NCI-H1048 (cell line): ENCODE results near the gene PCNX2.
"Not testable (repeated sequence)": the region's sequence is repeated elsewhere in the genome, so short reads cannot be mapped to it uniquely, and the experiment has no call there.

Experiments
- DNase-seq: peaks from one replicate; lab custom pipeline; 2025; lab: John Stamatoyannopoulos, UW

The PCNX2 gene

DNA sequence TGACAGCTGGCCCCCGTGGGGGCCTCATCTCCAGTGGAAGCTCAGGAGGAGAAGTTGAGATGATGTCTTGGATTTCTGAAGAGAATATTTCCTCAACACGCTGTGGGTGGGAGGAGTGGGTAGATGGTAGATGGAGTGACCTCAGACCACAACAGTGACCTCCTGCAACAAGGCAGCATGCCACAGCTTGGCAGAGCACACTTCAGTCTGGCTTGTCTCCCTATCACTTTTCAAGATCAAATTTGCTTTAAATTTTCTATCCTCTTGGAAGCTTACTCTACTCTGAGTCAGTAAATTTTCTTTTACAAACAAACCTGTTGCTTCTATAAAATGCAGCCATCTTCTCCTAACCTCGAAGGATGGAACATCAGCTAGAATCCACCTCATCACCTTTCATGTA is 285.4 kb downstream of the PCNX2 start:
- DNase-seq: no peak

DNA sequence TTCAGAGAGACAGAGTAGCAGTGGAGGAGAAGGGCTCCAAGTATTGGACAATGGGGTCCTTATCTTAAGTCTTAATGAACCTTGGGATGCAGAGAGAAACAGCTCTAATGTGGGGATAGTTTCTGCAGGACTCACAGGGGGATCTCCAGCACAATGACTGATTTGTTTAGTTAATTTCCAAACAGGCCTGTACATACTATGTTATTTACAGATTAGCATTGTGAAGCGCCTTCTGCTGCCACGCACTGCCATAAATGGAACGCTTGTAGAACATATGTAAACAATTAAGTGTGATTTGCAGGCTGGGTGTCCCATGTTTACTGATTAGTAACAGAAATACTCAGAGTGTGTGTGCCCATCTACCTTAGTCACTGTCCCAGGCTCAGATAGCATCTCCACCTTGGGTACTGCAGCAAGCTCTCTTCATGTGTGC is 289.0 kb downstream of the PCNX2 start:
- peak; percentile 55 for DNase-seq

DNA sequence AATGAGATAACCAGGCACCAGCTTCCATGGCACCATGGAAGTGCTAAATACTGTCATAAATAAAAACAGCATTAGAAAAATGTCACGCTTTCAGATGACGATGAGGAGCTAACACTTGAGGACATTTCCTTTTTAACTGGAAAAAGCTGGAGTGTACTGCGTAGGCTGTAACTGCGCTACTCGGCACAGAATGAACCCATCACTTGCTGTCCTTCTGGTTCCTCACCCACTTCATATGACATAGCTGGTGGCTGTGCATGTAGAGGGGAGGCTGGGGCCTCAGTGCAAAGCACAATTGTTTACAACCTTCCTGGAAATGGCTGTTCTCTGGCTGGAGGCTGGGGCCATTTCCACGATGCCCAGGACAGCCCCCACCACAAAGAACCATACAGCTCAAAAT is 289.4 kb downstream of the PCNX2 start:
- no peak for DNase-seq

DNA sequence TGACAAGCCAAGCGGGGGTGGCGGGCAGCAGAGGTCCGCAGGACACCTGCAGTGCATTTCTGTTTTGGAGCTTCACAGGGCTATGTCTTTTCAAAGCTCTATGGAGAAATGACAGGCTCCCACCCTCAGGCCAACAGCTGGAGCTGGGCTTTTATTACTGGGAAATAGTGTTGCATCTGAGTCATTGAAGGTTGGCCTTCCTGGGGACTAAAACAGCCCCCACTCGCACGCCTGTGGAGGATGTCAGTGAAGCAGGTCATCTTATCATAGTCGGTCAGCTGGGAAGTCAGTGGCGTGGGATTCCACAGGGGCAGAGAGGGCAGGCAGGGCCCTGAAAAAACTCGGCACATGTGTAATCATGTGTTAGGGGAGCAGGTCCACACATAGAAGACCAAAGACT is 289.8 kb downstream of the PCNX2 start:
- DNase-seq: no peak

DNA sequence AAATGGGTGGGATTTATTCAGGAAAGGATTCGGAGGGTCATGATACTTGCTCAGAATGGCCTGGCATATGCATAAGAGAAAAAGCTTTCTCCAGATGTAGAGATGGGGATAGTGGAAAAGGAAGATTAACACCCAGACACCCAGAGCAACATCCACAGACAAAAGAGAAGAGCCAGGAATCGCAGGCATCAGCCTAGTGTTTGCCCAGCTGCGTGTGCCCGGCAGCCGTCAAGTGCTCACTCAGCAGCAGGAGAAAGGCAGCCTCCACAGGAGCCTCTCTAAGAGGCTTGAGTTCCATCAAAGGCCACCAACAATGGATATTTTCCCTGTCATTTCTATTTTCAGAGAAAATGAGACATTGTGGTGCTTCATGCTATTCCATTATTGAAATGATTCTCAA is 290.4 kb downstream of the PCNX2 start:
- no peak for DNase-seq

DNA sequence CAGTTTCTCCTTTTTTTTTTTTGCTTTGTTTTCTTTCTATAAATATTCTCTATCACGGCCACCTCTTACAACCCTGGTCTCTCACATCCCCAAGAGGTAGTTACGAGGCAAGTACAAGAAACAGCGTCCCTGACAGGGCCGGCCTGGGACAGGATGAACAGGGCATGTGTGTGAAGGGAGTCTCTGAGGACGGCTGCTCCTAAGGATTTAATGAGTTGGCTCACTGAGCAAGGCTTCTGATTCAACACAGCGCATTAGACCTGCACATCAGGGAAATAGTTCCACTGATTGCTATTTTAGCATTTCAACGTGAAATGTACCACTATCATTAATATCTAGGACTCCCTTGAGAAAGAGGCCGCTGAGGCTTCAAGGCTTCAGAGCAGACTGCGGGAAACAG is 291.1 kb downstream of the PCNX2 start:
- DNase-seq: no peak

DNA sequence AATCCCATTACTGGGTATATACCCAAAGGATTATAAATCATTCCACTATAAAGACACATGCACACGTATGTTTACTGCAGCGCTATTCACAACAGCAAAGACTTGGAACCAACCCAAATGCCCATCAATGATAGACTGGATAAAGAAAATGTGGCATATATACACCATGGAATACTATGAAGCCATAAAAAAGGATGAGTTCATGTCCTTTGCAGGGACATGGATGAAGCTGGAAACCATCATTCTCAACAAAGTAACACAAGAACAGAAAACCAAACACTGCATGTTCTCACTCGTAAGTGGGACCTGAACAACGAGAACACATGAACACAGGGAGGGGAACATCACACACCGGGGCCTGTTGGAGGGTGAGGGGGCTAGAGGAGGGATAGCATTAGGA is 291.9 kb downstream of the PCNX2 start:
- DNase-seq: not testable (repeated sequence)

DNA sequence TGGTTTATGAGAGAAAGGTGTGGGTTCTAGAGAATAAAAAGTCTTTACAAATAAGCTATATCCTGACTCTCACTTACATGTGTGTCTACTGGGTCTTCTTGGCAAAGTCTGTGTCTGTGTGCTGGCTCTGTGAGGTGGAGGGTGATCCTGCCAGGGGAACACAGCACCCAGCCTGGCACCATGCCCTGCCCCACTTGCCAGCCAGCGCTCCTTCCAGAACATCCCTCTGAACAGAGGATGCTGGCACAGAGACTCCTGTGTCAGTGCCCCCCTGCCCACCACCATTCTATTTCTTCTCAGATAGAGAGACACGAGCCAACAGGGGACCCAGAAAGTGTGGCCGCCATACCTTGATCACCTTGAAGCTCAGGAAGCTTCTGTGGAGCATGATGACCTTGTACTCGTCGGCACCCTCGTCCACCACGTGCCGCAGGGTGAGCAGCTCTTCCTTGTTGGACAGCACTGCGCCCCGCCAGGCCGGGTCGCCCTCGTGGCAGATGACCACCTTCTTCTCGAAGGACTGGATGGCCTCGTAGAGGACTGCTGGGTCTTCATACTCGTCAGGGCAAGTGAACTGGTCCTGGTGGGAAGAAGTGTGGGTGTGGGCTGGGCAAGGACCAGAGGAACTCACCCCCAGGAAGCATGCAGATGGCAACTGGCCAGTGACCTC is 295.4 kb downstream of the PCNX2 start:
- no peak for DNase-seq

DNA sequence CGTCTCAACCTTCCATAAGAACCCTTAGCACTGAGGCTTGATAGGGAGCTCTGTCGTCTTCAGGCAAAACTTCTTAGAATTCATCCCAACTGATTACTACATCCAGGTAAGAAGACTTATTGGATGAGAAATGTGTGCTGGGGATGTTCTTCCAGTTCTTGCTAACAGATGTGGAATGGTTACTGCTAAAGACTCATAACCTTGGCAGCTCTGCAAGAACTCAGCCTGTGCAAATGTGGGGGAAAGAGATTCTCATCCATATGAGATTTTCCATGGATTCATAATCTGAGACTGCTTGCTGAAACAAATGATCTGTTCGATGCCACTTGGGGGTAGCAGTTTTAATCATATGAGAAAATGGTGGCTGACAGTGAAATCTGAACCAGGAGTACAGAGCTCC is 296.9 kb downstream of the PCNX2 start:
- DNase-seq: no peak

DNA sequence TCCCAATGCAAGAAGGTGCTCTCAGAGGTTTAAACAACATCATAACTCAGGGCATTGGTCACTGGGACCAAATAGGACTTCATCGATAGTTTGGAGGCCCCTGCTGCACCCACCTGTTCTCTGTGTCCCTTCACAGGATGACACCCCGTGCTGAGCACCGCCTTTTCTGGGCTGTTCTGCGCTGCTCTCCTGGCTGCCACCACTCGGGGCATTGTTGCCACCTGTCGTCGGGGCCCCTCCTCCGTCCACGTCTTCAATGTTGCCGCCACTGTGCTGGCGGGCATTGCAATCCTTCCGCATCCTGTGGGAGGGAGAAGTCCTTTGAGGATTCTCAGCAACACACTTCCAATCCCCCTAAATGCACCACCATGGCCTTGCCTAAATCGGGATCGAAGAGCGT is 297.4 kb downstream of the PCNX2 start:
- DNase-seq: no peak

DNA sequence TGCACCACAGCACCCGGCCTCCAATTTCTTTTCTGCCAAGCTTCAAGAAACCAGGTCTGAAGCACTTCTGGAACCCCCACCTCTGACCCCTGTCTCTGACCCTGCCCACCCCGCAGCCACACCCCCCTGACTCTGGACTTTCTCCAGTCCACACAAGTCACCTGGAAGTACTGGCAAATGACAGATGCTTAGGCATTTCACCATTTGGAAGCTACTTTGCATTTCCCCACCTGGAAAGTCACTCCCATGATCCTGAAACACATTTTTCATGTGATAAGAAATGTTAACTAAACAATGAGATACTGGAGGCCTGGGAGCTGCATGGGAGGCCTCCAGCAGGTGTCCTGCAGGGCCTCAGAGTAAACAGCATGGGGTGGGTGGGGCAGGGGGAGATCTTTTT is 299.4 kb downstream of the PCNX2 start:
- DNase-seq: no peak

DNA sequence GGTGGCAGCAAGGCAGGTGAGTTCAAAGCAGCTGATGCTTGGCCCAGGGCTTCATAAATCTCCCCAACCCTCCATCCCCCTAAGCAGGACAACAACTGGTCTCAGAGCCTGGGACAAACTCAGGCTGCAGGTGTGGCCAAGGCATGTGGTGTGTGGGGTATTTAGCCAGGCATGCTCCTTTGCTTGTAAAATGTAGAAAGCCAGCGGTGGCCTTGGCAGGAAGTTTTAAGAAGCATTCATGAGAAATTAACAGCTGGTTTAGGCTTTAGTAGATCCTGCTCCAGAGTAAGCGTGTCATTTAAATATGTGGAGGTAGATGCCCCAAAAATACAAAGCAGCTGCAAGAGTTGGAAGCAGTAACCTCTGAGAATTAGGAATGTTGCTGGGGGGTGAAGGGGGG is 300.3 kb downstream of the PCNX2 start:
- DNase-seq: no peak

DNA sequence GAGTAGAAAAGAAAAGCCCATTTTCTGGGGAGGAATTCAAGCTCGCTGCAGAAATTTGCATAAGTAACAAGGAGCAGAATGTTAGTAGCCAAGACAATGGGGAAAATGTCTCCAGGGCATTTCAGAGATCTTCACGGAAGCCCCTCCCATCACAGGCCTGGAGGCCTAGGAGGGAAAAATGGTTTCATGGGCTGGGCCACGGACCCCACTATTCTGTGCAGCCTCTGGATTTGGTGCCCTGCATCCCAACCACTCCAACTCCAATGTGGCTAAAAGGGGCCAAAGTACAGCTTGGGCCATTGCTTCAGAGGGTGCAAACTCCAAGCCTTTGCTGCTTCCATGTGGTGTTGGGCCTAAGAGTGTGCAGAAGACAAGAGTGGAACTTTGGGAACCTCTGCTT is 302.0 kb downstream of the PCNX2 start:
- no peak for DNase-seq

DNA sequence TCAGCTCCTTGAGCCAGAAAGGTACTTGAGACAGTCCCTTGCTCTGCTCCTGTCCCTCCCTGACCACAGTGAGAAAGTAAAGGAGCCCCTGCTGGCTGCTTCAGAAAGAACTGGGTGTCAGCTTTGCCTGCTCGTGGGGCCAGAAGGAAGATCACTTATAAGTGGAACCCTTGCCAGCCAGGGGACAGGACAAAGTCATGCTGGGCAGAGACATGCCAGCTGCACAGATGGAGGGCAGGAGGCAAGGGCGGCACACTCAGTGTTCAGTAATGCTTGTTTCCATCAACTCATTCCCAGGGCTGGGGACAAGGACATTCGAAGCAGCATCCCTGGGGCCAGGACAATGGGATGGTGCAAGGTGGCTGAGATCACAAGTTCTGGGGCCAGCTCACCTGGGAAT is 303.3 kb downstream of the PCNX2 start:
- no peak for DNase-seq

DNA sequence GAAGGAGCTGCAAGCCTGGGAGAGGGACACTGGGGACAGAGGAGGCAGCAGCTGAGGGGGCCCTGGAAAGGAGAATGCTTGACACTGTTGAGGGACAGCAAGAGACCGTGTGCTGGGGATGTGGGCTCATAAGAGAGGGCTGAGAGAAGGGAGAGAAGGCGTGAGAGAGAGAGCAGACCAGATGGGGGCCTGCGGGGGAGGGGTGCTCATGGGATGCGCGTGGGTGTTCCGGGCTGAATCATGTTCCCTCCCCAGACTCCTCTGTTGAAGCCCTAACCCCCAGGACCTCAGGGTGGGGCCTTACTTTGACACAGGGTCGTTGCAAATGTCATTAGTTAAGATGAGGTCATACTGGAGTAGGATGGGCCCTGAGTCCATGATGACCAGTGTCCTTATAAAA is 304.3 kb downstream of the PCNX2 start:
- DNase-seq: no peak

DNA sequence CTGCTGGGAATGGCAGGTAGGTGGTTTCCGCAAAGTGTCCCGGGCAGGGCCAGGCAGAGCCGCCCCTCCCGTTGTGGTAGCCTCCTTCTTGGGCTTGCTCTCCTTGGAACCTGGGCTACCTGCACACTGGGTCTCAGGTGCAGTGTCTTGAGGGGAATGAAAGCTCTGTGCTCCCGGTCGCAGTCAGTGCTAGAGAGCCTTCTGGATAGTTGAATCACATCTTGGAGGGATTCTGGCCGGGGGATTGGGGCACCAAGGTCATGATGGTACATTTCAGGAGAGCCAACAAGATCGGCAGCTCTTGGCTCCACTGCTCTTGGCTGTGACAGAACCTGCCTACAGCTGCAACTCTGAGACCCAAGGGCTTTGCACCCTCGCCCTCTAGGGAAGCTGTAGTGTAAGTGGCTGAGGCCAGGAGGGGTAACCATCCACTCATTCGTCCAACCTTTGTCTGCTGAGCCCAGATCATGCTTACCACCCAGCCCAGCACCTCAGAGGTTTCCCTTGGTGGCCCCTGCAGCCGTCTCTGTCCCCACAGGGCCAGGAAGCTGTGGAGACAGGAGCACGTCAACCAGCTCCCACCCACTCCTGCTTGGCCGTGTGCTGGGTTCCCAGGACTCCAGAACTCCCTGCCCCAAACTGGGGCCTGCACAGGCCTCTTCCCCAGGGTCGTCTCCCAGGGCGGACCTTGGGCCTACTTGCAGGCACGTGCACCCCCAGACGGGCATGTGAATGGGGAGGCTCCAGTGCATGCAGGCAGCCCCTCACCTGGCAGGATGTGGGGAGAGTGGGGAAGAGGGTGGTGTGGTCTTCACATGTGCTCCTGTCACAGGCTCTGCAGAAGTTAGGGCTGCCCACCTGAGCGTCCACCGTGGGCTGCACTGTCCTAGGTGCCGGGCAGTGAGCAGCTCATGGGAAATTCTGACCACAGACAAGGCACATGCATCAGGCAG is 305.1 kb downstream of the PCNX2 start:
- DNase-seq: no peak

DNA sequence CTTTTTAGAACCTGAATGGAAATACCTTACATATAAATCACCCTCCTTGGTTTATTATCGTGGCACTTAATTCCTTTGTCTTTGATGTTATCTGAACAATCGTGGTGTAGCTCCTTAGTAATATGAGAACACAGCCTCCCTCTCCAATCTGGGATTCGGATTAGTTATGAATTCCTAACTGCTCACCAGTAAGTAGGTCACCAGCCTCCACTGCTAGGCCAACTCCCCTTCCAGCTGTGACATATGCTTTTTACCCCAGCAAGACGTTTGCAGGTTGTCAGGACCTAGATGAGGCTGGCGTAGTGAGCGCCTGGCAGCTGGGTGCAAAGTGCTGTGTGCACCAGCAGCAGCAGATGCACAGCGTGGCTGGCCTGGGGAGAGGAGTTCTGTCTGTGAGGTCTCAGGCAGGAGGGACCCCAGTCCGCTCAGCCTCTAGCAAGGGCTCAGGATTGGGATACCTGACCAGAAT is 306.9 kb downstream of the PCNX2 start:
- DNase-seq: no peak

DNA sequence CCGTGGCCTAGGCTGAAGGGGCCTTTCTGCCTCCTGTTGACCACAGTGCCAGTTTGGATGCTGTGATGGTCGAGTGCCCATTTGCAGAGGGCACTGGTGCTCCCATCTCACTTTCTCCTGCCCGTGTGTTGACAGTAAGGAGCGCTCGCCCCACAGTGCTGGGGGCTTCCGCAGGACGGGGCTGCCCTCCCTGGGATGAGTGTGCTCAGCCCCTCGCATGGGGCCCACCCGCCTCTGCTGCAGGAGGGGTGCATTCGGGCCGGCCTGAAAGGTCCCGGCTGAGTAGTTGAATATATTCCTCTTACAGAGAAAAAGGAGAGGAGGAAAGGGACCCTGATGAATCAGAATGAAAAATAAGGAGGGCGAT is 307.8 kb downstream of the PCNX2 start:
- DNase-seq: no peak

DNA sequence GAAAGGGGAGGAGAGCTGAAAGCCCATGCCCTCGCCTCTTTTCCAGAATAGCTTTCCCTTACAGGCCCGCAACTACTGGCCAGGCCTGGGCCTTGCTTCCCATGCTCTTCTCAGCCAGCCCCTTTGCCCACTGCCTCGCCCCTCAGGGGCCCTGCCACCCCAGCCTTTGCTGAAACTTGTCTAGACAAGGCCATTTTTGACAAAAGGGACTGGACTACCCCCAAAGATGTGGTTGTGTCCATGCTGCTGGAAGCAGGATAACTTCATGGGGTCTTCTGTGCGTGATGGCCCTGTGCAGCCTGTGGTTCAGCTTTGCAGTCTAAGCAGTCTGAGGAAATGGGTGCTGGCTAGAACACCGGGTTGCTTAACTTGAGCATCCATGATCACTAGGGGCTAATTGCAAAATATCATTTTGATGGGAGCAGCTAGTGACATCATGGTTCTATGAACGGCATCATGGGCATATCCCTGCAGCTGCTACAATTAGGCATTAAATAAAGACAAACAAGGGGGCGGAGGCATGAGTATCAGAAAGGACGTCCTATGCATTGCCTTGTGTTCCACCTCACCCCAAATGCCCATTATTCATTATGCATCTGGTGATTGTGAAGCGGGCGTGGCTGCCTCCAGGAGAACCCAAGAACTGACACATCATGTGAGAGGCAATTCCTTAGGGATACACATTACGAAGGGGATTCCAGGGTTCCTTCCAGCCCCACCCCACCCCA is 308.3 kb downstream of the PCNX2 start:
- no peak for DNase-seq

DNA sequence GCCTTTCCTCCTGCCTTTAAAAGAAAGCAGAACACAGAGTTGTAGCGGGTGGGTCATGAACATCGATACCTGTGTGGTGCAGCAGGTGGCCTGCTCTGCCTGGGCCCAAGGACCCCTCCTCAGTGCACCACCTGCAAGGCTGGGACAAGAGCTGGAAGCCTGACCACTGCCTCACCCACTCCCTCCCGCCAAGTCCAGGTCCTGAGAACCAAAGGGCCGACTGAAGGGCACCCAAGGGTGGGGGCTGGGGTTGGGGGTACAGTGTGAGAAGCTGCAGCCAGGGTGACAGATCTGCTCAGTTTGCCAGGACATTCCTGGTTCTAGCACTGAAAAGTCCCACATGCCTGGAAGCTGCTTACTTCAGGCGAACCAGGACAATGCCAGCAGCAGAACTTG is 309.0 kb downstream of the PCNX2 start:
- DNase-seq: no peak

DNA sequence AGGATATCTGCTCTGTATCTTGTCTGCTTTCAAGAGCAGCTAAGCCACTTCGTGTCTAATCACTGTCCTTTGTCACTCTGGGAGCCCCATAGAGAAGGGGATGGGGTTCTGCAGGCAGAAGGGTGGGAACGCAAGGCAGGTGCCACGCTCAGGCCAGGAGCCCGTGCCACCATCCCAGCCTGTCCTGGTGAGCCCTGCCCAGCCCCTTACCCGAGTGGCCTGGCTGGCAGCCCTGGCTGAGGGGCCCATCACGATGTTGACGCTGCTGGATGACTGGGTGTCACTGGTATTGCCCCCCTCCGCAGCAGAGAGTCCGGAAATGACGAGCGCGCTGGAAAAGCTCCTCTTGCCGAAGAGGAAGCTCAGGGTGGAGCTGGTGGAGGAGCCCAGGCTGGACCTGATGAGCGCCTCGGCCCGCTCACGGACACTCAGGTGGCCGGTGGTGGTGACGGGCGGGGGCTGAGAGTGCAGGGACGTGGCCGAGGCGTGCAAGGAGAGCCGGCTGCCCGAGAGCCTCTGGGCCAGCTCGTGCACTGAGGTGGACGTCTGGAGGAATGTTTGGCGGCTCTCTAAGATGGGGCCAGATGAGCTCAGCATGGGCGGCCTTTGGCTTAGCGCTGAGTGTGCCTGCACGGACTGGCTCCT is 309.5 kb downstream of the PCNX2 start:
- DNase-seq: no peak
